Tibial nerve (tissue), 4 donors: ENCODE data around the gene ZNF91. TPM values are rescaled to one million over a fixed set of nuclear protein-coding genes. Genes with fewer than 3 reads are reported as not detected.

Source experiments
- DNase-seq, 2 donors: peaks; one replicate each; pipeline ENCODE4 v3.0.0-alpha.2; 2019; ENCODE audit warnings: low spot score in 2 of 2
- H3K27ac ChIP-seq, 4 donors: fragments of 200-600 bp; sonication (generic) in 3 of 4; one replicate each; pipeline ENCODE4 v1.5.1; 2017 to 2019; ENCODE audit warnings: mild to moderate bottlenecking in 1 of 4
- H3K27me3 ChIP-seq, 2 donors: fragments of 200-600 bp; sonication (generic) in 1 of 2; one replicate each; pipeline versions ENCODE4 v1.5.1 to v1.6.0; 2017 to 2019
- H3K36me3 ChIP-seq, 3 donors: fragments of 200-600 bp; sonication (generic); one replicate each; pipeline ENCODE4 v1.5.1; 2018 to 2019
- H3K4me1 ChIP-seq, 4 donors: fragments of 200-600 bp; sonication (generic) in 3 of 4; one replicate each; pipeline ENCODE4 v1.5.1; 2017 to 2019
- H3K4me3 ChIP-seq, 4 donors: fragments of 200-600 bp; sonication (generic) in 3 of 4; one replicate each; pipeline ENCODE4 v1.5.1; 2017 to 2019; ENCODE audit warnings: mild to moderate bottlenecking in 1 of 4, moderate library complexity in 1 of 4
- H3K9me3 ChIP-seq, 4 donors: fragments of 200-600 bp; sonication (generic) in 3 of 4; one replicate each; pipeline ENCODE4 v1.5.1; 2017 to 2019
- CTCF ChIP-seq, 5 experiments: fragments of 200-600 bp in 3 of 5; fragments of 450-650 bp in 2 of 5; sonication (generic) in 3 of 5; IDR thresholded peaks; one replicate each; pipeline ENCODE4 v1.5.1; 2016 to 2019; ENCODE audit warnings: antibody characterized with exemption in 5 of 5, mild to moderate bottlenecking in 3 of 5, moderate library complexity in 2 of 5
- EP300 ChIP-seq, 2 donors: sonication (generic); formaldehyde crosslinking; IDR thresholded peaks; one replicate each; pipeline ENCODE4 v1.6.1; 2017; ENCODE audit warnings: antibody characterized with exemption in 2 of 2, mild to moderate bottlenecking in 1 of 2
- POLR2A ChIP-seq, 2 donors: fragments of 450-650 bp; IDR thresholded peaks; one replicate each; pipeline ENCODE4 v1.6.1; 2017; ENCODE audit warnings: antibody characterized with exemption in 2 of 2, mild to moderate bottlenecking in 2 of 2, moderate library complexity in 2 of 2
- WGBS, 2 donors: methylation state at CpG; one replicate each; pipeline ENCODE4 v1.1.5; 2018; 5-methylcytosine and 5-hydroxymethylcytosine counted together
- total RNA-seq, 4 donors: library from RNA; depleted of rRNA; stranded (reverse); fragments of >200 nt; gene quantifications; one replicate each; pipeline ENCODE4 v1.1.0, GENCODE V29; 2016

ZNF91 gene
- total RNA-seq, 4 donors from 2014 or later: 63.5 to 83.1 (median 81.7) TPM

GRCh38 chr19:23406091-23406490 is 10.8 kb upstream of the ZNF91 start:
- no peaks in the 10 kb centered on the region for H3K36me3 ChIP-seq
- no peak overlapping the region for H3K27ac ChIP-seq
- H3K27me3 ChIP-seq: no peaks in the 10 kb centered on the region
- 84 to 90% methylated on average over 2 of the region's 2 CpGs for WGBS, 2 donors
- TF ChIP-seq CTCF (IDR thresholded peaks at IDR 0.05) (no peak), EP300 (IDR thresholded peaks at IDR 0.05) (no peak), POLR2A (IDR thresholded peaks at IDR 0.05) (no peak)
- DNase-seq: no peak
- H3K4me3 ChIP-seq: no peak overlapping the region
- H3K9me3 ChIP-seq: no peaks in the 10 kb centered on the region
- no peaks in the 10 kb centered on the region for H3K4me1 ChIP-seq

GRCh38 chr19:23404676-23405075 is 9.4 kb upstream of the ZNF91 start:
- Histone ChIP-seq H3K4me3 (no peak overlapping the region), H3K4me1 (no peaks in the 10 kb centered on the region), H3K36me3 (no peaks in the 10 kb centered on the region), H3K27me3 (no peaks in the 10 kb centered on the region), H3K9me3 (no peaks in the 10 kb centered on the region), H3K27ac (no peak overlapping the region)
- TF ChIP-seq CTCF (IDR thresholded peaks at IDR 0.05) (no peak), POLR2A (IDR thresholded peaks at IDR 0.05) (no peak)
- 88 to 100% methylated on average over 1 of the region's 1 CpG for WGBS, 2 donors
- no peak for DNase-seq

GRCh38 chr19:23403581-23404324 is 8.5 kb upstream of the ZNF91 start:
- no peak for DNase-seq
- Histone ChIP-seq H3K27me3 (no peaks in the 10 kb centered on the region), H3K4me1 (no peaks in the 10 kb centered on the region), H3K4me3 (no peak overlapping the region), H3K36me3 (no peaks in the 10 kb centered on the region), H3K9me3 (no peaks in the 10 kb centered on the region), H3K27ac (no peak overlapping the region)
- 48 to 57% methylated on average over 4 of the region's 4 CpGs for WGBS, 2 donors
- TF ChIP-seq CTCF (IDR thresholded peaks at IDR 0.05) (peak in 1 of 5 experiments; percentile 7), POLR2A (IDR thresholded peaks at IDR 0.05) (no peak)

- Histone ChIP-seq H3K27ac (no peak overlapping the region), H3K4me1 (no peaks in the 10 kb centered on the region), H3K27me3 (no peaks in the 10 kb centered on the region), H3K4me3 (no peak overlapping the region), H3K36me3 (no peaks in the 10 kb centered on the region), H3K9me3 (no peaks in the 10 kb centered on the region)
- TF ChIP-seq EP300 (IDR thresholded peaks at IDR 0.05): no peak
- no peak for TF ChIP-seq POLR2A (IDR thresholded peaks at IDR 0.05)
- no peak for TF ChIP-seq CTCF (IDR thresholded peaks at IDR 0.05)
- no peak for DNase-seq
- WGBS, 2 donors: 56 to 66% methylated on average over 3 of the region's 3 CpGs
These were observed 7.8 kb upstream of the ZNF91 start for GRCh38 chr19:23403052-23403451.

- TF ChIP-seq EP300 (IDR thresholded peaks at IDR 0.05) (no peak), CTCF (IDR thresholded peaks at IDR 0.05) (no peak), POLR2A (IDR thresholded peaks at IDR 0.05) (no peak)
- no peak for DNase-seq
- H3K4me1 ChIP-seq: no peaks in the 10 kb centered on the region
- WGBS, 2 donors: 92 to 94% methylated on average over 2 of the region's 2 CpGs
- H3K27me3 ChIP-seq: no peaks in the 10 kb centered on the region
- H3K27ac ChIP-seq: no peak overlapping the region
- no peaks in the 10 kb centered on the region for H3K9me3 ChIP-seq
- H3K4me3 ChIP-seq: no peak overlapping the region
- H3K36me3 ChIP-seq: no peaks in the 10 kb centered on the region
These were observed 7.1 kb upstream of the ZNF91 start for GRCh38 chr19:23402388-23402787.
